Epithelial cell of umbilical artery (primary cell): ENCODE data around the gene PLA2G6. TPM values are rescaled to one million over a fixed set of nuclear protein-coding genes. Genes with fewer than 3 reads are reported as not detected.

Experiments
- total RNA-seq: library from RNA; depleted of rRNA; stranded (reverse); fragments of >200 nt; gene quantifications from 2 replicates; pipeline ENCODE4 v1.2.3, GENCODE V29; 2014

PLA2G6 gene, protein sequence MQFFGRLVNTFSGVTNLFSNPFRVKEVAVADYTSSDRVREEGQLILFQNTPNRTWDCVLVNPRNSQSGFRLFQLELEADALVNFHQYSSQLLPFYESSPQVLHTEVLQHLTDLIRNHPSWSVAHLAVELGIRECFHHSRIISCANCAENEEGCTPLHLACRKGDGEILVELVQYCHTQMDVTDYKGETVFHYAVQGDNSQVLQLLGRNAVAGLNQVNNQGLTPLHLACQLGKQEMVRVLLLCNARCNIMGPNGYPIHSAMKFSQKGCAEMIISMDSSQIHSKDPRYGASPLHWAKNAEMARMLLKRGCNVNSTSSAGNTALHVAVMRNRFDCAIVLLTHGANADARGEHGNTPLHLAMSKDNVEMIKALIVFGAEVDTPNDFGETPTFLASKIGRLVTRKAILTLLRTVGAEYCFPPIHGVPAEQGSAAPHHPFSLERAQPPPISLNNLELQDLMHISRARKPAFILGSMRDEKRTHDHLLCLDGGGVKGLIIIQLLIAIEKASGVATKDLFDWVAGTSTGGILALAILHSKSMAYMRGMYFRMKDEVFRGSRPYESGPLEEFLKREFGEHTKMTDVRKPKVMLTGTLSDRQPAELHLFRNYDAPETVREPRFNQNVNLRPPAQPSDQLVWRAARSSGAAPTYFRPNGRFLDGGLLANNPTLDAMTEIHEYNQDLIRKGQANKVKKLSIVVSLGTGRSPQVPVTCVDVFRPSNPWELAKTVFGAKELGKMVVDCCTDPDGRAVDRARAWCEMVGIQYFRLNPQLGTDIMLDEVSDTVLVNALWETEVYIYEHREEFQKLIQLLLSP
- 1.9 and 9.4 TPM in 2 replicates for total RNA-seq

DNA sequence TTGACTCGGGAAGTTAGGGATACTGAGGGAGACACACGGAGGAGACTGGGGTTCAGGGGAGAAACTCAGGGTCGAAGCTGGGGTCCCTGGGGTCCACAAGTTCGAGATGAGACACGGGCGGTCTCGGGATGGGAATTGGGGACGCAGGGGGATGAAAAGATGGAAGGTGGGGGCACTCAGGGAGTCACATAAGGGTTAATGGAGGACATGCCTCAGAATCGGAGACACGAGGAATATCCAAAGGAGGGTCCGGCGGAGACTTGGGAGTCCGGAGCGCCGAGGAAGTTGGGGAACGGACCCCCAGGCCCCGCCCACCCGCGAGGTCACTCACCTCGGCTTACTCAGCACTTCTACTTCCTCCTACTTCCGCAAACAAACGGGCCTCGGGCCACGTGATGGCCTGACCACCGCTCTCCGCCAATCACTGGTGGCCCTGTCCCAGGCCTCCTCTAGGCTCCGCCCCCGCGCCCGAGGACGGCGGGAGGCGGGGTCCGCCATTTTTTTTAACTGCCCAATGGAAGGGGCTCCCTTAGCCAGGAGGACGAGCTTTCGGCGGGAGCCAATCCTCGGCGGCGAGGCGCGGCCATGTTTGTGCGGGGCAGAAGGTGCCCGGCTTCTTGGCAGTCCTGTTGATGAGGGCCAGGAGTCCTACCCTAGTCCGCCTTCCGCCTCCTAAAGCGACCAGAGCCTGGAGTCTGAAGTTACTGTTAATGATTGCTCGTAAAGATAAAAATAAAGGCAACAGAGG lies at the start of gene PLA2G6:
PLA2G6 (minus strand) TSS at position 378 of the 748 bp plus-strand sequence. CDS start 12,404 bp downstream, outside the sequence.

DNA sequence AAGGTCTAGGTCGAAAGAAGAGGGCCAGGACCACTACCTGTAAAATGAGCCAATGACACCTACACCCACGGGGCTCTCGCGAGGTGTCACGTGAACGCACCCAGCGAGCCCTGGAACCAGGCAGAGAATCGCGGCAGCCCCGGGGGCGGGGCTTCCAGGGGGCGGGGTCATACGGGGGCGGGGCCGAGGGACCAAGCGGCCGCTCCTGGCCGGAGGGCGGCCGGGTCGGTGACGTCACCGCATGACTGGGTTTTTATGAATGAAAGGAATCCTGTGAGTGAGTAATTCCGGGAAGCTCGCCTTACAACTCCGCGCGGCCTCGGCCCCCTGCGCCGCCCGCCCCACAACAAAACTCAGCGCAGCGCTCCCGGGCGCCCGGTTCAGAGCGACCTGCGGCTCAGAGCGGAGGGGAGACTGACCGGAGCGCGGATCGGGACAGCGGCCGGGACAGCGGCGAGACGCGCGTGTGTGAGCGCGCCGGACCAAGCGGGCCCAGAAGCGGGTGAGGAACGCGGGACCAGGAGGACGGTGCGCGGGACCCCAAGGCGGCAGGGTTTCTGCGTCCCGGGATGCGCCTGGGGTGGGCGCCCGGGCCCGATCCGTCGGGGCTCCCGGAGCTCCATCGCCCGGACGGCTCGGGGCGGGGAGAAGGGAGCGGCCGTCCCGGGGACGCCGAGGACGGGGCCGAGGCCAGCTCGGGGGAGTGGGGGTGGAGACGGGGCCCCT lies 20.2 kb upstream of the PLA2G6 start, which contains the start of gene MAFF:
MAFF (plus strand) TSS at position 284 of the 726 bp plus-strand sequence. CDS start 11,860 bp downstream, outside the sequence.

DNA sequence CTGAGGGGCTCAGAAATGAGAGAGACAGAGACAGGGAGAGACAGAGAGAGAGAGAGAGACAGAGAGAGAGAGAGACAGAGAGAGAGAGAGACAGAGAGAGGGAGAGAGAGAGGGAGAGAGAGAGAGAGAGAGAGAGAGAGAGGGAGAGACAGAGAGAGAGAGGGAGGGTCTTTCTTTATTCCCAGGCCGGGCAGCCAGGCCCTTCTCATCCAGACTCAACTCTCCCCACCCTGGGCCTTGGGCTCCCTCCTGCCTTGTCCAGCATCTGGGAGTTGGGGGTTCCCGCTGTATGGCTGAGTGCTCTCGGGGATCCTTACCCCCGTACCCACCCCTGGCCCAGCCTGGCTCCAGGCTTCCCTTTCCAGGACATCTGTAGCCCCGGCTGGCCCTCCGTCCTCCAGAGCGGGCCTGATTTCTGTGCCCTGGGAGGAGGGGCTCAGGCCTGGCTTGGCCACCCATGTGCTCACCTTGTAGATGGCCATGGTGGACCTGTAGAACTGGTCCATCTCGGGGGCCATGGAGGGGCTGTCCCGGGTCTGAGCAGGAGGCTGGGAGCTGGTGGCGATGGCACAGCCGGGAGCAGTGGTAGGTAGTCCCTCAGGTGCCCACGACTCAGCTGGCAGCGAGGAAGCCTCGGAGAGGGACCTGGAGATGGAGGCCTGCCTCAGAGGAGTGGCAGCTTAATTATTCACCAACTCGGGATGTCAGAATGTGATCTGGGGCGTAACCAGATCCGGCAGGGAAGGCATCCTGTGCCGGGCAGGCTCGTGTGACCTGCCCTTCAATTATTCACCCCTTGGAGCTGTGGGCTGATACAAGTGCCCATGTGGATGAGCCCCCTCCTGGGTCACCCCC lies 71.4 kb downstream of the PLA2G6 start, which contains the start of gene BAIAP2L2:
BAIAP2L2 (minus strand) TSS at position 677 of the 855 bp plus-strand sequence; CDS start at position 518, 159 bp downstream.

DNA sequence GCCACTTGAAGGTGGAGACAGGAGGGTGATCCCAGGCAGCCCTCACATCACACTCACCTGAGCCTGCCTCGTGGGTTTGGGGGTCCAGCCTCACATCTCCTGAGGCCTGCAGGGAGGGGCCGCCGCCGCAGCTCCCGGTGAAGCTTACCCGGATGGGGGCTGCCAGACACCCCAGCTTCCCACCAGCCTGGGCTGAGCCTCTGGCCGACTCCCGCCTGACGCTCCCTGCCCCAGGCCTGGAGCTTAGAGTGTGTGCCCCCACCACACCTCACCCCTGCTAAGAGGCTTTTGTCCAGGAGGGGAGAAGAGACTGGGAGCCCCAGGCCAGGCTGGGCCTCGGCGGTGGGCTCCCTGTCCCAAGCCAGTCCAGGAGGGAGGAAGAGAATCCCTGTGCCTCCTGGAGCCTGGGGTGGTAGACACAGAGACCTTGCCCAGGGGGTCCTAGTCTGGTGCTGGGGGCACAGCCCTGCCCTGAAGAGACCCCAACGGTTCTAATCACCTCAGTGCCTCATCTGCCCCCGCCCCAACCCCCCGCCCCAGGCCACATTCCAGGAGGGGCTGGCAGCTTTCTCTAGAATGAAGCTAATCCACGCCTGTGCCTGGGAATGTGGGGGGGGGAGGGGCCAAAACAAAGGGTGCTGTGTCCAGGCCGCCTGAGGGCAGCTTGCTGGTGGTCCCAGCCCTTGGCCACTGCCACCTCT lies 97.5 kb downstream of the PLA2G6 start, which contains the start of gene SLC16A8:
SLC16A8 (minus strand) TSS at position 254 of the 701 bp plus-strand sequence. CDS start 1,311 bp downstream, outside the sequence.

Other genes with a start within 250 kb of the PLA2G6 start
- gene C22orf23, start 228.2 kb downstream of the PLA2G6 start, total RNA-seq: 0.32 TPM in 1 of 2 replicates, not detected in the other
- gene POLR2F, start 228.1 kb downstream of the PLA2G6 start, total RNA-seq: 46.0 and 78.0 TPM in 2 replicates
- not detected in 2 replicates for gene SOX10, start 197.3 kb downstream of the PLA2G6 start, total RNA-seq
- gene PICK1, start 124.4 kb downstream of the PLA2G6 start, total RNA-seq: 5.8 and 17.8 TPM in 2 replicates
- gene SLC16A8, start 97.6 kb downstream of the PLA2G6 start, total RNA-seq: under 0.01 TPM in 1 of 2 replicates, not detected in the other
- gene BAIAP2L2, start 71.1 kb downstream of the PLA2G6 start, total RNA-seq: not detected in 2 replicates
- 43.5 and 66.6 TPM in 2 replicates for gene MAFF, start 20.2 kb upstream of the PLA2G6 start, total RNA-seq
- 19.6 and 22.7 TPM in 2 replicates for gene TMEM184B, start 91.2 kb upstream of the PLA2G6 start, total RNA-seq
- 84.5 and 117 TPM in 2 replicates for gene CSNK1E, start 135.6 kb upstream of the PLA2G6 start, total RNA-seq